Spleen (tissue), 11 donors: ENCODE measurements around the gene GCC2. TPM values are rescaled to one million over a fixed set of nuclear protein-coding genes. Genes with fewer than 3 reads are reported as not detected.
"Not testable (repeated sequence)": the region's sequence is repeated elsewhere in the genome, so short reads cannot be mapped to it uniquely, and the experiment has no call there.

Source experiments
- DNase-seq: peaks from one replicate; pipeline ENCODE4 v3.0.0-alpha.2; 2020
- H3K27ac ChIP-seq, 8 donors: fragments of 200-600 bp; sonication (generic) in 7 of 8; 1 replicate in 4 of 8; 2 replicates in 4 of 8; pipeline versions ENCODE4 v1.5.0 to v1.8.0; 2016 to 2021; ENCODE audit warnings: inconsistent platforms in 4 of 8, mild to moderate bottlenecking in 4 of 8, moderate library complexity in 1 of 8
- H3K27me3 ChIP-seq, 7 donors: fragments of 200-600 bp; sonication (generic) in 6 of 7; replicated peaks in 1 of 7; 1 replicate in 4 of 7; 2 replicates in 3 of 7; pipeline versions ENCODE4 v1.5.0 to v1.8.0; 2016 to 2021; ENCODE audit warnings: inconsistent platforms in 3 of 7, mild to moderate bottlenecking in 1 of 7
- H3K36me3 ChIP-seq, 6 donors: fragments of 200-600 bp; sonication (generic) in 5 of 6; 1 replicate in 4 of 6; 2 replicates in 2 of 6; pipeline versions ENCODE4 v1.5.0 to v1.8.0; 2016 to 2021; ENCODE audit warnings: inconsistent platforms in 2 of 6
- H3K4me1 ChIP-seq, 6 donors: fragments of 200-600 bp; sonication (generic) in 5 of 6; 1 replicate in 3 of 6; 2 replicates in 3 of 6; pipeline versions ENCODE4 v1.5.0 to v1.8.0; 2016 to 2021; ENCODE audit warnings: inconsistent platforms in 3 of 6
- H3K4me3 ChIP-seq, 8 donors: fragments of 200-600 bp; sonication (generic) in 7 of 8; 1 replicate in 4 of 8; 2 replicates in 4 of 8; pipeline versions ENCODE4 v1.5.0 to v1.8.0; 2016 to 2021; ENCODE audit warnings: inconsistent platforms in 4 of 8, mild to moderate bottlenecking in 4 of 8, moderate library complexity in 2 of 8
- H3K9me3 ChIP-seq, 8 donors: fragments of 200-600 bp; sonication (generic) in 7 of 8; 1 replicate in 4 of 8; 2 replicates in 4 of 8; pipeline versions ENCODE4 v1.5.0 to v1.8.0; 2016 to 2021; ENCODE audit warnings: inconsistent platforms in 4 of 8
- POLR2A ChIP-seq, 3 donors: fragments of 450-650 bp; IDR thresholded peaks; one replicate each; pipeline ENCODE4 v1.5.1; 2017; ENCODE audit warnings: antibody characterized with exemption in 3 of 3, mild to moderate bottlenecking in 1 of 3
- POLR2AphosphoS5 ChIP-seq, 3 donors: sonication (generic); formaldehyde crosslinking; IDR thresholded peaks; one replicate each; pipeline ENCODE4 v1.5.1; 2017; ENCODE audit warnings: antibody characterized with exemption in 3 of 3
- WGBS, 5 donors: extraction: QIAGEN DNeasy Blood & Tissue Kit in 3 of 5; methylation state at CpG; one replicate each; pipeline versions ENCODE4 v1.1.5 to v1.1.7; 2013 to 2018; 5-methylcytosine and 5-hydroxymethylcytosine counted together
- intact Hi-C: fragments of 100-400 bp; cut with DNase I; formaldehyde crosslinking; loops from one replicate; pipeline ENCODE4 v1.15.0; 2023; ENCODE audit warnings: low total_unique reads
- polyA plus RNA-seq, 3 donors: library from polyadenylated mRNA; stranded (reverse); fragments of 200-250 nt; gene quantifications; one replicate each; pipeline ENCODE4 v1.2.1, GENCODE V29; 2013
- total RNA-seq, 7 donors: library from RNA; depleted of rRNA in 3 of 7; stranded (reverse); fragments of >200 nt in 3 of 7; fragmentation: NEBNext Ultra II Directional in 4 of 7; extraction: Animal tissue kit (Norgen Biotek cat#: 25700) in 4 of 7; gene quantifications; one replicate each; pipeline versions ENCODE4 v1.1.0 to v1.2.1, GENCODE V29; 2016 to 2021
- TF ChIP-seq, protein P1 (sequence below), 11 experiments: fragments of 200-600 bp in 7 of 11; fragments of 450-650 bp in 4 of 11; sonication (generic) in 4 of 11; IDR thresholded peaks in 8 of 11; conservative IDR thresholded peaks in 3 of 11; 1 replicate in 7 of 11; 2 replicates in 4 of 11; pipeline versions ENCODE4 v1.4.0 to v1.8.0; 2016 to 2021; ENCODE audit warnings: antibody characterized with exemption in 11 of 11, inconsistent platforms in 4 of 11, mild to moderate bottlenecking in 1 of 11
- donor health status: healthy with polysubstance abuse.
- donor health status: DM: no; HTN: no; CAD: no; lungs with moderate emphysema.
- donor health status: DM: no; HTN: no; CAD: no.
- donor health status: Bipolar disorder and iron deficiency.
- donor health status: healthy.
- donor health status: DM: no; HTN: no; CAD: no.
- donor health status: DM: yes; HTN: yes; CAD: no.

The GCC2 gene
- total and polyA plus RNA-seq, 10 donors, result 10.1 to 82.6 (median 59.9) TPM

DNA sequence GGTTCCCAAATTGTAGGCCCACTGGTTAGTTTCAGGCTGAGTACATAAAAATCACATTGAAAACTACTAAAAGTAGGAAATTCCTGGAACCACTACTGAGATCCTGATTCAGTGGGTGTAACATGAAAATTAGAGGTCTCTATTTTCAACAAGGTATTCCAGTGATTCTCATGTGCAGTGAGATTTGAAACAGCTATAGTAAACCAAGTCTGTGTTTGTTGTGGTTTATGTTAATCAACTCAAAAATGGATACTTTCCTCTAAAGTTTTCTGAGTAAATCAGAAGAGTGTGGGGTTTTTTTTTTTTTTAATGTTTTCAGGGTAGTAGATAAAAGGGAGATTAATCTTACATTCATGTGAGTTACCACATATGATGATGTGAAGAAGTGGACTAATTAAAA, 42.8 kb downstream of the GCC2 start:
- no peak for DNase-seq
- Histone ChIP-seq H3K4me3 (no peak overlapping the region), H3K27ac (no peak overlapping the region), H3K9me3 (no peaks in the 10 kb centered on the region), H3K4me1 (no peaks in the 10 kb centered on the region), H3K36me3 (peaks cover 6 to 97% (median 66%) of the 10 kb centered on the region in 6 donors), H3K27me3 (no peaks in the 10 kb centered on the region)
- intact Hi-C loops, result no loop called here
- TF ChIP-seq, protein P1, sequence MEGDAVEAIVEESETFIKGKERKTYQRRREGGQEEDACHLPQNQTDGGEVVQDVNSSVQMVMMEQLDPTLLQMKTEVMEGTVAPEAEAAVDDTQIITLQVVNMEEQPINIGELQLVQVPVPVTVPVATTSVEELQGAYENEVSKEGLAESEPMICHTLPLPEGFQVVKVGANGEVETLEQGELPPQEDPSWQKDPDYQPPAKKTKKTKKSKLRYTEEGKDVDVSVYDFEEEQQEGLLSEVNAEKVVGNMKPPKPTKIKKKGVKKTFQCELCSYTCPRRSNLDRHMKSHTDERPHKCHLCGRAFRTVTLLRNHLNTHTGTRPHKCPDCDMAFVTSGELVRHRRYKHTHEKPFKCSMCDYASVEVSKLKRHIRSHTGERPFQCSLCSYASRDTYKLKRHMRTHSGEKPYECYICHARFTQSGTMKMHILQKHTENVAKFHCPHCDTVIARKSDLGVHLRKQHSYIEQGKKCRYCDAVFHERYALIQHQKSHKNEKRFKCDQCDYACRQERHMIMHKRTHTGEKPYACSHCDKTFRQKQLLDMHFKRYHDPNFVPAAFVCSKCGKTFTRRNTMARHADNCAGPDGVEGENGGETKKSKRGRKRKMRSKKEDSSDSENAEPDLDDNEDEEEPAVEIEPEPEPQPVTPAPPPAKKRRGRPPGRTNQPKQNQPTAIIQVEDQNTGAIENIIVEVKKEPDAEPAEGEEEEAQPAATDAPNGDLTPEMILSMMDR (IDR thresholded peaks at IDR 0.05 in 8 of 11, conservative IDR thresholded peaks at IDR 0.05 in 3 of 11), result no peak
- TF ChIP-seq POLR2A (IDR thresholded peaks at IDR 0.05) (no peak), POLR2AphosphoS5 (IDR thresholded peaks at IDR 0.05) (no peak)

GRCh38 chr2:108492364-108492763, 43.4 kb downstream of the GCC2 start:
- intact Hi-C loops, result no loop called here
- no peak for TF ChIP-seq POLR2A (IDR thresholded peaks at IDR 0.05)
- TF ChIP-seq, protein P1 (IDR thresholded peaks at IDR 0.05 in 8 of 11, conservative IDR thresholded peaks at IDR 0.05 in 3 of 11), result no peak
- TF ChIP-seq POLR2AphosphoS5 (IDR thresholded peaks at IDR 0.05), result no peak
- H3K4me3 ChIP-seq, result no peak overlapping the region
- no peak overlapping the region for H3K27ac ChIP-seq
- peaks cover 7 to 97% (median 68%) of the 10 kb centered on the region in 6 donors for H3K36me3 ChIP-seq
- H3K27me3 ChIP-seq, result no peaks in the 10 kb centered on the region
- no peaks in the 10 kb centered on the region for H3K4me1 ChIP-seq
- 81 to 91% (median 89%) methylated on average over 4 of the region's 4 CpGs for WGBS, 5 donors
- no peak for DNase-seq
- H3K9me3 ChIP-seq, result no peaks in the 10 kb centered on the region

- H3K27me3 ChIP-seq, DNase-seq, H3K4me1 ChIP-seq, H3K27ac ChIP-seq, H3K9me3 ChIP-seq, intact Hi-C loops, H3K4me3 ChIP-seq: not testable (repeated sequence)
- 60 to 100% (median 78%) methylated on average over 1 to 2 of the region's 3 CpGs; no CpG with 5 or more reads in 1 of the 5 donors for WGBS, 5 donors
- H3K36me3 ChIP-seq, result peaks cover 6 to 93% (median 49%) of the 10 kb centered on the region in 6 donors
These were observed 47.2 kb downstream of the GCC2 start for GRCh38 chr2:108496167-108496566.

- intact Hi-C loops, H3K27ac ChIP-seq, H3K9me3 ChIP-seq, H3K4me1 ChIP-seq, H3K4me3 ChIP-seq, H3K27me3 ChIP-seq, DNase-seq: not testable (repeated sequence)
- WGBS, 5 donors, result 79 to 98% (median 94%) methylated on average over 3 to 4 of the region's 4 CpGs
- peaks cover 0 to 46% (median 12%) of the 10 kb centered on the region in 6 donors for H3K36me3 ChIP-seq
These were observed 58.6 kb downstream of the GCC2 start for GRCh38 chr2:108507620-108508019.

DNA sequence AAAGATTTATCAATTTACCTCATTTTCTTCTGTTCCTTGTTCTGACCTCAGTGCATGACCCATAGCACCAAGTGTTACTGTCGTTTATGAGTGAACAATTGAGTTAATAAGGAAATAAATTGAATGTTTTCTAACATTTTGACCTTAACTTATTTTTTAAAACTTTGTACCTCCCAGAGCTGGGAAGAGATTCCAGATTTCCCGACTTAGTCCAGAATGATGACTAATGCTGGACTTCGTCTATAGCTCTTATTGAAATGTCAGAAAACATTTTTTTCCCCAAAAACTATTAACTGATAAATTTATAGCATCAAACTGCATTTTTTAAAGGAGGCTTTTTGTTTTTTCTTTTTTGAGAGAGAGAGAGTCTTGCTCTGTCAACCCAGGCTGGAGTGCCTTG, 63.4 kb downstream of the GCC2 start:
- not testable (repeated sequence) for H3K4me3 ChIP-seq, H3K4me1 ChIP-seq
- 75 to 87% (median 81%) methylated on average over 3 of the region's 3 CpGs for whole genome bisulfite sequencing, 5 donors

DNA sequence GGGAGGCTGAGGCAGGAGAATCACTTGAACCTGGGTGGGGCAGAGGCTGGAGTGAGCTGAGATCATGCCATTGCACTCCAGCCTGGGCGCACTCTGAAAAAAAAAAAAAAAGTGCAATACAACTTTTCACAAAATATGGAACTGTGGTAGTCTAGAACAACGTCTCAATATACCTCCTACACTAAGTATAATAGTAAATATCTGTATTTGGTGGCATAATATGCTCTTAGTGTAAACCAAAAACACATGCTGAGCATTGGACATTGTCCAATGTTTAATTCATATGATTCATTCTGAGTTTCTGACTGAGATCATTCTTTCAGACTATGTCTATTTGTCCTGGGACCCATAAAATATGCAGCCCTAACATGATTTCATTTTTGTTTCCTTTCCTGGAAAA, 65.5 kb downstream of the GCC2 start:
- intact Hi-C loops, result not testable (repeated sequence)

More for the DNA sequence above, 63.4 kb downstream of the GCC2 start:
- H3K27me3 ChIP-seq, H3K27ac ChIP-seq, intact Hi-C loops, DNase-seq, H3K9me3 ChIP-seq: not testable (repeated sequence)
- H3K36me3 ChIP-seq, result peaks cover 0 to 14% (median 0%) of the 10 kb centered on the region in 6 donors

GRCh38 chr2:108524688-108525087, 75.7 kb downstream of the GCC2 start:
- intact Hi-C loops, H3K9me3 ChIP-seq, H3K4me1 ChIP-seq, H3K36me3 ChIP-seq, H3K4me3 ChIP-seq, H3K27ac ChIP-seq, DNase-seq, H3K27me3 ChIP-seq: not testable (repeated sequence)
- 90 to 98% (median 97%) methylated on average over 3 to 5 of the region's 6 CpGs for WGBS, 5 donors

More for the DNA sequence above, 65.5 kb downstream of the GCC2 start:
- not testable (repeated sequence) for H3K27me3 ChIP-seq, DNase-seq, H3K27ac ChIP-seq, H3K4me1 ChIP-seq, H3K4me3 ChIP-seq, H3K36me3 ChIP-seq
- H3K9me3 ChIP-seq, result peaks cover 0 to 26% (median 22%) of the 10 kb centered on the region in 8 donors
- 50 to 93% (median 72%) methylated on average over 2 of the region's 2 CpGs for WGBS, 5 donors

- H3K4me1 ChIP-seq, H3K9me3 ChIP-seq, H3K27ac ChIP-seq, H3K36me3 ChIP-seq, H3K27me3 ChIP-seq, intact Hi-C loops, H3K4me3 ChIP-seq, DNase-seq: not testable (repeated sequence)
These were observed 76.3 kb downstream of the GCC2 start for GRCh38 chr2:108525258-108525657.
